Measurements from ENCODE around the gene MAGEA12. TPM values are rescaled to one million over a fixed set of nuclear protein-coding genes. Genes with fewer than 3 reads are reported as not detected.

Gene MAGEA12
- total and polyA plus RNA-seq, 9 of the 15 experiments (the other 6 are each of a cell fraction or from before 2014, with no cell fraction given), result 53.4 to 101 (median 80.4) TPM

GRCh38 chrX:152725409-152725808 lies 8.1 kb upstream of the MAGEA12 start (continued):
- TF ChIP-seq NONO (IDR thresholded peaks at IDR 0.05; ENCODE audit: low read depth in 2 of 2, low read length in 1 of 2) (no peak), ZNF3 (CRISPR knock-in tag; IDR thresholded peaks at IDR 0.05) (no peak), SIN3B (IDR thresholded peaks at IDR 0.05; ENCODE audit: low read depth) (no peak), ZNF644 (tag; IDR thresholded peaks at IDR 0.05; ENCODE audit: low read depth) (no peak), THRA (IDR thresholded peaks at IDR 0.05) (no peak), ZNF133 (CRISPR knock-in tag; IDR thresholded peaks at IDR 0.05) (no peak), MTA3 (IDR thresholded peaks at IDR 0.05; ENCODE audit: borderline replicate concordance) (no peak), ETS1 (conservative IDR thresholded peaks at IDR 0.05; ENCODE audit: control insufficient read depth, low read depth, low read length) (no peak)
- TF ChIP-seq, protein P1, sequence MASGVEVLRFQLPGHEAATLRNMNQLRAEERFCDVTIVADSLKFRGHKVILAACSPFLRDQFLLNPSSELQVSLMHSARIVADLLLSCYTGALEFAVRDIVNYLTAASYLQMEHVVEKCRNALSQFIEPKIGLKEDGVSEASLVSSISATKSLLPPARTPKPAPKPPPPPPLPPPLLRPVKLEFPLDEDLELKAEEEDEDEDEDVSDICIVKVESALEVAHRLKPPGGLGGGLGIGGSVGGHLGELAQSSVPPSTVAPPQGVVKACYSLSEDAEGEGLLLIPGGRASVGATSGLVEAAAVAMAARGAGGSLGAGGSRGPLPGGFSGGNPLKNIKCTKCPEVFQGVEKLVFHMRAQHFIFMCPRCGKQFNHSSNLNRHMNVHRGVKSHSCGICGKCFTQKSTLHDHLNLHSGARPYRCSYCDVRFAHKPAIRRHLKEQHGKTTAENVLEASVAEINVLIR (CRISPR knock-in tag; IDR thresholded peaks at IDR 0.05), result no peak
- TF ChIP-seq, protein P2, sequence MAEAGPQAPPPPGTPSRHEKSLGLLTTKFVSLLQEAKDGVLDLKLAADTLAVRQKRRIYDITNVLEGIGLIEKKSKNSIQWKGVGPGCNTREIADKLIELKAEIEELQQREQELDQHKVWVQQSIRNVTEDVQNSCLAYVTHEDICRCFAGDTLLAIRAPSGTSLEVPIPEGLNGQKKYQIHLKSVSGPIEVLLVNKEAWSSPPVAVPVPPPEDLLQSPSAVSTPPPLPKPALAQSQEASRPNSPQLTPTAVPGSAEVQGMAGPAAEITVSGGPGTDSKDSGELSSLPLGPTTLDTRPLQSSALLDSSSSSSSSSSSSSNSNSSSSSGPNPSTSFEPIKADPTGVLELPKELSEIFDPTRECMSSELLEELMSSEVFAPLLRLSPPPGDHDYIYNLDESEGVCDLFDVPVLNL (CRISPR knock-in tag; IDR thresholded peaks at IDR 0.05; ENCODE audit: low read depth), result no peak
